BLaER1 treated with 17β-estradiol and CSF1 and Interleukin-3, amounts not matched to agents 10 nM and 100 nM (cell line): ENCODE data around the gene NR1H4.
"Not testable (repeated sequence)": the region's sequence is repeated elsewhere in the genome, so short reads cannot be mapped to it uniquely, and the experiment has no call there.

ENCODE experiments used
- H3K27ac ChIP-seq, 11 experiments: shearing (Covaris generic); formaldehyde crosslinking; 2 replicates each; pipeline ENCODE4 v1.8.1; 2022
- H3K27me3 ChIP-seq, 11 experiments: shearing (Covaris generic); formaldehyde crosslinking; 2 replicates each; pipeline ENCODE4 v1.8.1; 2022
- H3K36me3 ChIP-seq, 11 experiments: shearing (Covaris generic); formaldehyde crosslinking; 2 replicates each; pipeline ENCODE4 v1.8.1; 2022
- H3K4me1 ChIP-seq, 10 experiments: shearing (Covaris generic); formaldehyde crosslinking; 2 replicates each; pipeline ENCODE4 v1.8.1; 2022
- H3K4me2 ChIP-seq, 11 experiments: shearing (Covaris generic); formaldehyde crosslinking; 2 replicates each; pipeline ENCODE4 v1.8.1; 2022
- H3K4me3 ChIP-seq, 10 experiments: shearing (Covaris generic); formaldehyde crosslinking; 2 replicates each; pipeline ENCODE4 v1.8.1; 2022
- H3K9ac ChIP-seq, 11 experiments: shearing (Covaris generic); formaldehyde crosslinking; 2 replicates each; pipeline ENCODE4 v1.8.1; 2022
- H3K9me3 ChIP-seq, 11 experiments: shearing (Covaris generic); formaldehyde crosslinking; replicated peaks in 1 of 11; 2 replicates each; pipeline ENCODE4 v1.8.1; 2022
- H4K20me1 ChIP-seq, 11 experiments: shearing (Covaris generic); formaldehyde crosslinking; 2 replicates each; pipeline ENCODE4 v1.8.1; 2022
- Cebpa-rat ChIP-seq, 11 experiments: shearing (Covaris generic); IDR thresholded peaks; 2 replicates each; pipeline ENCODE4 v1.8.1; 2022

NR1H4 gene

DNA sequence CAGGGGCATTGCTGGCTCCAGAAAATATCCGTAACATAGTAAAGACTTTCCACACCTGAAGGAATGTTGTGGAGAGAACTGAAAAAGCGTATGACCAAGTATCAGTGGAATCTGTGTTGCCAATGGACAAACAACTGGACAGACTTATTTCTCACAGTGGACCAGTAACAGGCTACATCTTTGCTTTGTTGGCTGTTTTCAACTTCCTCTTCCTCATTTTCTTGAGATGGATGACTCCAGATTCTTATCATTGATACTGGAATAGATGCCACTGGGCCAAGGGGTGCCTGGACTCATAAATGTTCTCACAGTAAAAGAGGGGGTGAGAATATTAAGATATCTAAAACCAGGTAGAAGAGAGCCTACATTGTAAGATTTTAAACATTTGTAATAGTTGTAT, 106.2 kb downstream of the NR1H4 start:
- H3K36me3 ChIP-seq = peaks cover 0 to 14% (median 0%) of the 10 kb centered on the region in 11 experiments; a peak in 2 of 22 replicates

DNA sequence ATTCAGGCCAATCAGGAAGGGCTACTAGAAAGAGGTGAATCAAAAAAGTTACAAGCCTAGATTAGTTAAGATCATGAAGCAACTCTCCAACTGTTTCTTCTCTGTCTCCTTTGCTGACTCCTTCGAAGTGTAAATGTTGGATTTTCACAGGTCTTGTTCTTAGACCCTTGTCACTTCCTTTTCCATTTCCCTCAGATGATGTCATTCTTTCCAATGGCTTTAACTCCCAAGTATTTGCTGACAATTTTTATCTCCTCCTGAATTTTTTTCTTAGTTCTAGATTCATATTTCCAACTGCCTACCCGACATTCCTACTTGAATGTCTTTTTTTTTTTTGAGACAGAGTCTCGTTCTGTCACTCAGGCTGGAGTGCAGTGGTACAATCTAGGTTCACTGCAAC, 110.6 kb downstream of the NR1H4 start:
- Histone ChIP-seq H3K27me3 (no peaks in the 10 kb centered on the region), H3K9ac (no peak overlapping the region), H3K4me1 (peaks cover 0 to 21% (median 0%) of the 10 kb centered on the region in 10 experiments; a peak in 6 of 20 replicates), H3K4me2 (peak overlapping the region in 1 of 11 experiments; percentile 0; a peak in 1 of 22 replicates), H3K36me3 (peaks cover 0 to 14% (median 0%) of the 10 kb centered on the region in 11 experiments; a peak in 3 of 22 replicates), H3K4me3 (no peak overlapping the region), H3K9me3 (peaks cover 55 to 68% (median 59%) of the 10 kb centered on the region in 11 experiments), H3K27ac (no peak overlapping the region), H4K20me1 (no peaks in the 10 kb centered on the region)
- no peak for TF ChIP-seq Cebpa-rat (IDR thresholded peaks at IDR 0.05)

More for the DNA sequence above, 106.2 kb downstream of the NR1H4 start:
- Histone ChIP-seq H3K4me3 (no peak overlapping the region), H3K27me3 (no peaks in the 10 kb centered on the region), H3K27ac (peak overlapping the region in 2 of 11 experiments; percentile 24 to 27; a peak in 3 of 22 replicates), H3K4me2 (peak overlapping the region in 2 of 11 experiments; percentile 54 to 69; a peak in 4 of 22 replicates), H4K20me1 (no peaks in the 10 kb centered on the region), H3K4me1 (peaks cover 0 to 63% (median 3%) of the 10 kb centered on the region in 10 experiments; a peak in 12 of 20 replicates), H3K9me3 (peaks cover 15 to 28% (median 20%) of the 10 kb centered on the region in 11 experiments), H3K9ac (no peak overlapping the region)
- no peak for TF ChIP-seq Cebpa-rat (IDR thresholded peaks at IDR 0.05)

DNA sequence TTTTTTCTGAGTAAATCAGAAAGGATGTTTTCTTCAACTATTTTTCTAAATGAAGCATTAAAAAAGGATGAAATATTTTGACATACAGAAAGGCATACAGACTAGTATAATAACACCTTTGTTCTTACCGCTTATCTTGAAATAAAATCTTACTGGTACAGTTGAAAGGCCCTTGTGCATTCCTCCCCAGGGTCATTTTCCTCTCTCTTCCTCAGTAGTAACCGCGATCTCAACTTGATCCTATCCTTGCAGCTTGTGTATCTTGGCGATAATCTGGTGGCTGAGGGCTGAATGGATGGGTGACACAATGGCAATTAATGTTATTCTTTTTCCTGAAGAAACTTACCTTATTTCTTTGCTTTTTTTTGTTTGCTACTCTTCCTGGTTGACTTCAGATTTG, 118.3 kb downstream of the NR1H4 start:
- Histone ChIP-seq H3K27me3 (no peaks in the 10 kb centered on the region), H3K9me3 (peaks cover 29 to 35% (median 31%) of the 10 kb centered on the region in 11 experiments), H4K20me1 (0 out of 22 replicates have a peak, but pooled peaks cover 0 to 4% (median 0%) of the 10 kb centered on the region in 11 experiments), H3K4me2 (no peak overlapping the region), H3K4me3 (no peak overlapping the region), H3K4me1 (no peaks in the 10 kb centered on the region), H3K36me3 (no peaks in the 10 kb centered on the region), H3K27ac (no peak overlapping the region), H3K9ac (no peak overlapping the region)
- TF ChIP-seq Cebpa-rat (IDR thresholded peaks at IDR 0.05) = no peak

DNA sequence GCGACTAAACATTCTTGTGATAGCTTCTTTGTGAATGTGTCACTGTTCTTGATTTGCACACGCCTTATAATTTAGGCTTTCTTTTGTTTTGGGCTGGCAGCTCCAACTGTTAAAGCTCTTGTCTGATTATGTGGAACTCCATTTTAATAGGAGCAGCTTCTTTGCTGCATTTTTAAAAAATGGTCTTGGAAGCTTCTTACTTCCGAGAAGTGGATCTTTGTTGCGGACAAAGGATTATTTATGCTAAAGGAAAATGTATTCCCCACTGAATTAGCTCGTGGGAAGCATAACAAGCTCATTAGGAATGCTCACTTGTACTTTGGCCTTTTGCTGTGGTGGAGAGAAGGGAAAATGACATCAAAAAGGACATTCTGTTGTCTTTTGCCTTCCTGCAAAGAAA, 119.8 kb downstream of the NR1H4 start:
- Histone ChIP-seq H3K9me3 (peaks cover 14 to 20% (median 16%) of the 10 kb centered on the region in 11 experiments), H3K4me3 (no peak overlapping the region), H3K4me1 (no peaks in the 10 kb centered on the region), H3K4me2 (no peak overlapping the region), H3K9ac (no peak overlapping the region), H3K36me3 (no peaks in the 10 kb centered on the region), H4K20me1 (0 out of 22 replicates have a peak, but pooled peaks cover 0 to 4% (median 0%) of the 10 kb centered on the region in 11 experiments), H3K27me3 (no peaks in the 10 kb centered on the region), H3K27ac (no peak overlapping the region)
- TF ChIP-seq Cebpa-rat (IDR thresholded peaks at IDR 0.05) = no peak

DNA sequence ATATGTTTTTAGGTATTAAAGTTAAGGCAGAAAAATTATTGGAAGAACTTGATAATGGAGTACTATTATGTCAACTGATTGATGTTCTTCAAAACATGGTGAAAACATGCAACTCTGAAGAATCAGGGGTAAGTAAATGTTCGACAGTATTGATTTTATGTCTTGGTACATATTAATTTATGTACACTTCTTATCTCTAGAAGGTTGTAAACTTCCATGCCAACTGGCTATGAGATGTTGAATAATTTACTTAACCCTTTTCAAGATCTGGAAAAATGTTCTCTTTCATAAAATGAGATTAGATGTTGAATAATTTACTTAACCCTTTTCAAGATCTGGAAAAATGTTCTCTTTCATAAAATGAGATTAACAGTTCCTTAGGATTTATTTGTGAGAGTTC, 128.0 kb downstream of the NR1H4 start:
- Histone ChIP-seq H3K4me2 (no peak overlapping the region), H3K9me3 (peaks cover 0 to 11% (median 0%) of the 10 kb centered on the region in 11 experiments; a peak in 3 of 22 replicates), H3K4me3 (no peak overlapping the region), H3K27me3 (no peaks in the 10 kb centered on the region), H3K9ac (no peak overlapping the region), H3K36me3 (peaks cover 0 to 12% (median 0%) of the 10 kb centered on the region in 11 experiments; a peak in 6 of 22 replicates), H4K20me1 (no peaks in the 10 kb centered on the region), H3K27ac (no peak overlapping the region), H3K4me1 (peaks cover 0 to 15% (median 0%) of the 10 kb centered on the region in 10 experiments; a peak in 5 of 20 replicates)
- TF ChIP-seq Cebpa-rat (IDR thresholded peaks at IDR 0.05) = no peak

DNA sequence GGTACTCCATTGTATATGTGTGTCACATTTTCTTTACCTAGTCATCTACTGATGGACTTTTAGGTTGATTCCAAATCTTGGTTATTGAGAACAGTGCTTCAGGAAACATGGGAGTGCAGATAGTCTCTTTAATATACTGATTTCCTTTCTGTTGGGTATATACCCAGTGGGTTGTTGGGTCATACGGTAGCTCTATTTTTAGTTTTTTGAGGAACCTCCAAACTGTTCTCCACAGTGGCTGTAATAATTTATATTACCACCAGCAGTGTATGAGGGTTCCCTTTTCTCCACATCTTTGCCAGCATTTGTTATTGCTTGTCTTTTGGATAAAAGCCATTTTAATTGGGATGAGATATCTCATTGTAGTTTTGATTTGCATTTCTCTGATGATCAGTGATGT, 129.3 kb downstream of the NR1H4 start:
- not testable (repeated sequence) for H3K4me3 ChIP-seq

DNA sequence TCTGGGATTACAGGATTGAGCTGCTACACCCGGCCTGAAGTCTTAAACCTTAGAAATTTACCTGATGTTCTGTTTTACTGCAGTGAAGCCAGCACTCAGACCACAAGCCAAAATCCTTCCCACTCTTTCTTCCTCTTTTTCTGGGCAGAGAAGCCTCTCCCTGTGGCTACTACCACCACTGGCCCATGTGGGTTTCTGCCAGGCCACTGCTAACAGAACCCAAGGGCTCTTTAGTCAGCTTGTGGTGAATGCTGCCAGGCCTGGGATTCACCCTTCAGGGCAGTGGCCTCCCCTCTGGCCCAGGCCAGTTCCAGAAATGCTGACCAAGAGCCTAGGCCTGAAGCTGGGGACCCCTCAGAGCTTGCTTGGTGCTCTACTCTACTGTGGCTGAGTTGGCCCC, 135.1 kb downstream of the NR1H4 start:
- peak overlapping the region in 10 of 11 experiments; percentile 17 to 59 (median 42); a peak in 14 of 22 replicates for H3K27ac ChIP-seq
- H3K4me2 ChIP-seq = peak overlapping the region; percentile 60 to 90 (median 69)
- no peak overlapping the region for H3K4me3 ChIP-seq
- no peaks in the 10 kb centered on the region for H3K27me3 ChIP-seq
- no peak for TF ChIP-seq Cebpa-rat (IDR thresholded peaks at IDR 0.05)
- H3K9ac ChIP-seq = peak overlapping the region in 1 of 11 experiments; percentile 3; a peak in 1 of 22 replicates
- peaks cover 0 to 19% (median 6%) of the 10 kb centered on the region in 11 experiments; a peak in 9 of 22 replicates for H3K9me3 ChIP-seq
- H3K36me3 ChIP-seq = peaks cover 0 to 17% (median 0%) of the 10 kb centered on the region in 11 experiments; a peak in 4 of 22 replicates
- peaks cover 0 to 9% (median 0%) of the 10 kb centered on the region in 11 experiments; a peak in 2 of 22 replicates for H4K20me1 ChIP-seq
- peaks cover 45 to 57% (median 53%) of the 10 kb centered on the region in 10 experiments for H3K4me1 ChIP-seq

More for the DNA sequence above, 129.3 kb downstream of the NR1H4 start:
- Histone ChIP-seq H3K4me2 (peak overlapping the region in 3 of 11 experiments; percentile 1 to 63 (median 27); a peak in 5 of 22 replicates), H3K4me1 (peaks cover 0 to 19% (median 0%) of the 10 kb centered on the region in 10 experiments; a peak in 8 of 20 replicates), H3K36me3 (peaks cover 0 to 12% (median 0%) of the 10 kb centered on the region in 11 experiments; a peak in 6 of 22 replicates), H3K9me3 (peaks cover 0 to 14% (median 6%) of the 10 kb centered on the region in 11 experiments; a peak in 8 of 22 replicates)
- H3K27me3 ChIP-seq, H3K27ac ChIP-seq, H3K9ac ChIP-seq, H4K20me1 ChIP-seq: not testable (repeated sequence)

DNA sequence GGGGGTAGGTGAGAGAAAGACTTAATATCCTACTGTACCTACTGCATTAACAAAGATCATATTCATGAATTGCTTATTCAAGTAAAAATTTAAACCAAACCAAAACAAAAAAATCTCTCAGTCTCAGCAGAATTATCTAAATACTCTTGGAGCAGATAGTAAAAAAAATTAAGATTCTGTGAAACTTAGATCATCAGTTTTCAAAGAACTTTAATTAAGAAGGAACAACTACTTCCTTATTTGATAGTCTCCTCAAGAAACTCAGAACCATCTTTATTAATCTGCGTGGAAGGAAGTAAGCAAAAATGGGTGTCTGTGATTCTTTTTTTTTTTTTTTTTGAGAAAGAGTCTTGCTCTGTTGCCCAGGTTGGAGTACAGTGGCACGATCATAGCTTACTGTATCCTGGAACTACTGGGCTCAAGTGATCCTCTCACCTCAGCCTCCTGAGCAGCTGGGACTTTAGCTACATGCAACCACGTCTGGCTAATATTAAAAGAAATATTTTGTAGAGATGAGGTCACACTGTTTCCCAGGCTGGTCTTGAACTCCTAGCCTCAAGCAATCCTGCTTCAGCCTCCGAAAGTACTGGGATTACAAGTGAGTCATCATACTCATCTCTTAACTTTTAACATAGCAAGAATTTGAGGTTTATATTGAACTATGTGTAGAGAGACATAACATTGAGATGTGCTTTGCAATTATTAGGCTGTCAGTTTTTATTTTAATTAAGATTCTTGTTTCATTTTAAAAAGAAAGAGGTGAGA, 137.2 kb downstream of the NR1H4 start:
- peak overlapping the region in 9 of 11 experiments; percentile 4 to 53 (median 41); a peak in 15 of 22 replicates for H3K27ac ChIP-seq
- peak overlapping the region; percentile 60 to 90 (median 68) for H3K4me2 ChIP-seq
- TF ChIP-seq Cebpa-rat (IDR thresholded peaks at IDR 0.05) = no peak
- no peak overlapping the region; a peak in 1 of 22 replicates for H3K9ac ChIP-seq
- peaks cover 45 to 57% (median 53%) of the 10 kb centered on the region in 10 experiments for H3K4me1 ChIP-seq
- H3K27me3 ChIP-seq = no peaks in the 10 kb centered on the region
- peaks cover 0 to 9% (median 0%) of the 10 kb centered on the region in 11 experiments; a peak in 2 of 22 replicates for H4K20me1 ChIP-seq
- H3K36me3 ChIP-seq = peaks cover 0 to 22% (median 0%) of the 10 kb centered on the region in 11 experiments; a peak in 4 of 22 replicates
- peaks cover 0 to 26% (median 11%) of the 10 kb centered on the region in 11 experiments; a peak in 9 of 22 replicates for H3K9me3 ChIP-seq
- H3K4me3 ChIP-seq = no peak overlapping the region; a peak in 1 of 20 replicates
